ENCODE results near the gene TIMP3.

The TIMP3 gene

DNA sequence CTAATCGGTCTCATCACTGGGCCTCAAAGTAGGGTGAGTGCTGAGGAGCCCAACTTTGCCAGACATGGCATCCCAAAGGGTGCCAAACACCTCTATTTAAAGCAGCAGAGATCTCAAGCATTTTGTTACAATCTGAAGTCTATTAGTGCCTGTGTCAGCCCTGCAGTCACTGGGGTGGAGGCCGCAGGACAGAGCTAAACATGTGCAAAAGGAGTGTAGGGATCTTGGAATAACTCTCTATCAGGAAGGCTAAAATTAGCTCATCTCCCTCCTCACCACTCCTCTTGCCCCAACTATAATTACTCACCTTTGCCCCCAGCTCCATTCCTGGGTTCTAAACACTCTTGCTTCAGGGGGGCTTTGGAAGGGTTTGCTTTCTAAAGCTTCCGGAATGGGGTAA lies 87.5 kb downstream of the TIMP3 start:
- no peak for DNase-seq

DNA sequence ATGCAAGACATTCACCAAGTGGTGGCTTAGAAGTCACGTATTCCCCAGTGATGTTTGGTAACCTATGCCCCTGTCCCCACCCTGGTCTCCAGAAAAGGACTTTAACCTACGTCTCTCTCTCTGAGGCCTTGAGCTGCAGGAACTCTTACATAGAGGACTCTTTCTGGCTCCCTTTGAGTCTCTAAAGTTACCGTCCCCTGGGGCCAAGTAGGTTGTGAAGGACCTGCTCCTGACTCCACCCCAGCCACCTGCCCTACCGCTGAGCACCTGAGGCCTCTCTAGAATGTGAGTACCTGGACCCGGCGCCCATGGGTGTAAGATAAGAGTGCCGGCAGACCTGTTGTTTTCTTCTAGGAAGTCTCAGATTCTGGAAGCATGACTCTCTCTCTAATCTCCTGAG lies 95.4 kb downstream of the TIMP3 start:
- no peak for DNase-seq

DNA sequence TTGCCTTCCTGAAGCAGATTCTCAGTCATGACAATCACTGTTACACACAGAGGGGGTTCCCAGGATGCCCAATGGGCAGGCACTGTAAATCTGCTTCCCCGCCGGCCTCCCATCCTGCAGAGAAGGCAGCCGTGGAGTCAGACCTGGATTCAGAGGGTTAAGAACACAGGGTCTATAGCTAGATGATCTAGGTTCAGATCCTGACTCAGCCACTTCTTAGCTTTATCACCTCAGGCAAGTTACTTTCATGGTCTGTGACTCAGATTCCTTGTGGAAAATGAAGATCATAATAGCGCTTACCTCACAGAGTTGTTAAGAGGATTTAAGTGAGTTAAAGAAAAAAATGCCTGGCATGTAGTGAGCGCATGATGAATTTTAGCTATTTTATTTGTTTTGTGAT lies 95.9 kb downstream of the TIMP3 start:
- DNase-seq, result peak; percentile 35

DNA sequence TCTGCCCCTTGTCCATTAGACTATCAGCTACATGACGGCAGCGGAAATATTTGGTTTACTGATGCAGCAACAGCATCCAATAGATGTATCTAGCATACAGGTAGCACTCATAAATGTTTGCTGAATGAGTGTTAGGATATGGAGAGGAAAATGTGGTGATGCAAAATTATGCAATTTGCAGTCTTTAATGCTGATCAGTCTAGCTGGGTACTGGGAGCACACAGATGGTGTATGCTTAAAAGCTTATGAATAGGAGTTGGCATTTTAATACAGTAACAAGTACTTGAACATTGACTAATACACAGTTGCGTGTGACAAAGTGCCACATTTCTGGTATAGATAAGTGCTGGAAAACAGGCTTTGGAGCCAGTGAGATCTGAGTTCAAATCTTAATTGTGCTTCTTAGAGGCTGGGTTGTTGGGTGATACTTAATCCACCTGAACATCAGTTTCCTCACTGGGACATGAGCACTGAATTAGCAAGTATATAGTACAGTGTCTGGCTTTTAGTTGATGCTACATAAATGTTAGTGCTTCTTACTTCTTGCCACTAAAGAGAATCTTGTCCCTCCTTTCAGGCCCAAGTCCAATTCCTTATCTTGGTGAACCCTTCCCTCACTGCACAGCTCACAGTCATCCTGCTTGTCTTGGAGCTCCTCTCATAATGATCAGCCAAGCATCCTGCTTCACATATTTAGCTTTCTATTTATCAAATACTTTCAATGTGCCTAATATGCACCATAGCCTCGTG lies 99.6 kb downstream of the TIMP3 start:
- peak; percentile 74 for DNase-seq

DNA sequence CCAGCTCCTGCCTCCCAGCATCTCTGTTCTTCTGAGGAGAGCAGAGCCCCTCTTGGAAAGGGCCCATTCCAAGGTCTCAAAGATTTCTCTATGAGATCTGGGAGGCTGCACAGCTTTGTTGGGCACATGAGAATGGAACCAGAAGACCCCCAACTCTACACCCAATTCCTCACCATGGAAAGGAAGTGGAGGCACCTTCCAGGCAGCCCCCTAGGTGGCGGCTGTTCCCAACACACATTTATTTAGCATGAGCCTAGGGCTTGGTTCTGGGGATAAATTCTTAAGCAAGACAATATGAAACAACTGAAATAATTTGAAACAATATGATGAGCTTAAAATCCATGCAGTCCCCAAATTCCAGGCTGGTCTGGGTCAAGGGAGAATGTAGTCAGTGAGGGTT lies 100.4 kb downstream of the TIMP3 start:
- DNase-seq, result no peak

DNA sequence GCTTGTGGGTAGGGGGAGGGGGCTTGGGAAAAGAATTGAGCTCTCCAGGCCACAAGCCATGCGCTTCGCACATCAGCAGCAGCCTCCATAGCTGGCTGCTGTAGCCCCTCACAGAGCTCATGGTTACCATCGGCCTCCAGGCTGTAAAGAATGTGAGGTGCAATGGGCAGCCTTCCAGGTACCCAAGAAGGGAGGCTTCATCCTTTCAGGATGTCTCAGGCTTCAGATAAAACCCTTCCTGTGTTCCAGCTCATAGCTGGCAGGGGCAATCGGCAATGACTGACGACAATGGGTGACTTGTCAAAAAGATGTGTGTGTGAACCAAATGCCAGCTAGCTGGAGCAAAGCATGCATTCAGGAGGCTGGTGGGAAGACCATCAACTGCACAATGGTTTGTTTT lies 102.0 kb downstream of the TIMP3 start:
- DNase-seq, result no peak

DNA sequence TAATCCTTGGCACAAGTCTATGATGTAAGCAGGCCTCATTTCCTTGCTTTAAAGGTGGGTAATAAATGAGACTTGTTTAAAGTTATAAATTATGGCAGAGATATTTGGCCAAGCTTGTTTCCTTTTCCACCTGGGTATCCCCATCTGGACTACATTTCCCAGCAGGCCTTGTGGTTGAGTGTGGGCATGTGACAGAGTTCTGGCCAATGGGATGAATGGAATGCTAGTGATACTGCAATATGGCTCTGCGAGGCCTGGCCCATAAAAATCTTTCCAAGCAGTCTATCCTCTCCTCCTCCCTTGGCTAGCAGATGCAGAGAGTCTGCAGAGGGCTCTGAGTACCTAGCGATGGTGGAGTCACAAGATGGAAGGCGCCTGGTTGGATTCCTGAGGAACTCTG lies 102.5 kb downstream of the TIMP3 start:
- peak; percentile 77 for DNase-seq

DNA sequence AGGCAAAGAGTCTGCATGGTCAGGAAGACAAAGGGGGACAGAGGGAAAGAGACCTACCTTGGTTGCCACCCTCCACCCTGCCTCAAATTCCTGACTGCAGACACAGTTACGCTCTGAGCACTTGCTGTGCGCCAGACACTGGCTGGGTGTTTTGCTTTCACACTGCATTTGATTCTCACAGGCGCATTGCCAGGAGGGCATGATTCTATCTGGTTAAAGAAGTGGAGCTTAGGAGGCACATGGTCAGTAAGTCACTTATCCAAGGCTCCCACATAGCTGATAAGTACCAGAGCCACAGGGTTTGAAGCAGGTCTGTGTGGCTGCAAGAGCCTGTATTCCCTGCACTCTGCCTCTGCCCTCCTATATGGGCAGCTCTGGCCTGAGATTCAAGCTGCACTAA lies 103.9 kb downstream of the TIMP3 start:
- peak; percentile 92 for DNase-seq

DNA sequence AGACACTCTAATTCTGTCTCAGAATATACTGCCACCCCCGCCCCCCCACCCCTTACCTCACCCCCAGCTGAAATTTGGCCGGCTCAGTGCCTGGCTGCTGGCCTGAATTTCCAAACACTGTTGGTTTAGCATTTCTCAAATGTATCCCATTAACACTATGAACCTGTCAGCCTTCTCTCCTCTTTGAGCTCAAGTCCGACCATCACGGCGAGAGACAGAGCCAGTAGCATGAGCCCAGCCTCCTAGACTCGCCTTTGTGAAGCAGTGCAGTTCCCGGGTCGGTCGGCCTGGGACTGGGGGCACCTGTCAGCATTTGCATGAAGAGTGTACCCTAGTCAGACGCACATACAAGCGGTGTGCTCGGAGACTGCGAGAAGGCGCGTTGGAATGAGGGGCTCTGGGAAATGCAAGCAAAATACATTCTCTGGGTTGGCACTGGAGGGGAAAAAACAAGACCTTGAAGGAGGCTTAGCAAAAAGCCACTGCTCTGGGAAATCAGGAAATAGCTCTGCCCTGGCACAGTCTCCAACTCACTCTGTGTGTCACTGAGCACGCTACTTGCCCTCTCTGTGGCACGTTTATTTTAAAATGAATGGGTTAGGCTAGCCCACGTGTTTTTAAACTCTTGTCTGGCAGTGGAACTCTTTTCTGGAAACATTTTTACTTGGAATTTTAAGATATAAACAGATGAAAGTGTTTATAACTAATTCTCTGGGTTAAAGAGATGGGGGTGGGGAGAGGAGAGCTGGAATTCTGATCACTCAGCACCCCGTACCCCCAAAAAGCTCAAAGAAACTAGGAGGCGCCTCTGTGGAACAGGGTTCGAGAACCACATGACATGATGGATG lies 108.3 kb downstream of the TIMP3 start:
- no peak for DNase-seq

DNA sequence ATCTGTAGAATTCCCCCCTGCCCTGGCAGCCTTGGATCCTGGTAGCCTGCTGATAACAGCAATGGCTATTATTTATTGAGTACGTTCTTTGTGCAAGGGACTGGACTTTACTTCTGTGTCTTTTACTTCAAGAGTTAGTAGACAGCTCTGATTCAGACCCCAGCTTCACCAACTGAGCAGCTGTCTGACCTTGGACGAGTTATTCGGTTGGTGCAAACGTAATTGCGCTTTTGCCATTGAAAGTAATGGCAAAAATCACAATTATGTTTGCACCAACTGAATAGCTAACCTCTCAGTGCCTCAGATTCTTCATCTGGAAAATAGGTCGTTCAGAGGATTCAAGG lies 108.9 kb downstream of the TIMP3 start:
- no peak for DNase-seq

DNA sequence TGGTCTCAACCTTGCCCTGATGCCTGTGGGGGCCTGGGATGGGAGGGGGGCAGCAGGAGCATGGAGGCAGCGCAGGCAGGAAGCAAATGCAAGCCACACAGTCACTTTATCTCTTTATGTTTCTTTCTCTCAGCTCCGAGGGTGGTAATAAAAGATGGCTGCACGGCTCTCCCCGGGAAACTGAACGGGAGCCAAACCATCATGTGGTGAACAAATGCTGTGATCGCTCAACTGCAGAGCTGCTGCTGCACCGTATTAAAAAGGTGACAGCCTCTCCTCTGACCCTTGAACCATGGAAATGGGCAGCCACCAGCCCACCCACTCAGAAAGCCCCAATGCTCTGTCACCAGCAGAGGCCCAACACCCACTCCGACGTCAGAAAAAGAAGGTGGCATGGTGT lies 110.0 kb downstream of the TIMP3 start:
- no peak for DNase-seq

Measured in hematopoietic multipotent progenitor cell treated with erythropoietin and hydrocortisone succinate and interleukin-3 and kit ligand, for 8 days (in vitro differentiated cells).